SK-N-SH (cell line): ENCODE measurements around the gene VSTM1. TPM values are rescaled to one million over a fixed set of nuclear protein-coding genes. Genes with fewer than 3 reads are reported as not detected.

Experiments used
- CTCF ChIA-PET: fragments of 300-600, 350-600 bp; formaldehyde crosslinking; extraction: SDS; loops from one replicate; lab custom pipeline; 2021; lab: Yijun Ruan, JAX
- POLR2A ChIA-PET: fragments of 350-600 bp; sonication (Branson Sonifier 250); formaldehyde crosslinking; extraction: SDS; loops from one replicate; lab custom pipeline; 2020; ENCODE audit warnings: antibody characterized with exemption, inconsistent platforms; lab: Yijun Ruan, JAX
- DNase-seq: peaks from one replicate; pipeline ENCODE4 v3.0.0; 2012
- H2AFZ ChIP-seq: fragments of 200-600 bp; sonication (generic); 2 replicates; pipeline ENCODE4 v1.8.1; 2016; ENCODE audit warnings: antibody characterized with exemption, mild to moderate bottlenecking, low read depth
- H3F3A ChIP-seq: fragments of 200-600 bp; sonication (generic); replicated peaks from 2 replicates; pipeline ENCODE3; 2016; ENCODE audit warnings: antibody characterized with exemption, mild to moderate bottlenecking; ENCODE audit not compliant: insufficient read depth
- H3K27ac ChIP-seq, 2 experiments: fragments of 200-500 bp in 1 of 2; fragments of 200-600 bp in 1 of 2; sonication (Bioruptor generic) in 1 of 2; sonication (generic), shearing (Covaris generic) in 1 of 2; 2 replicates each; pipeline versions ENCODE4 v1.5.1 to v1.6.1; 2014 to 2016; ENCODE audit warnings: low read depth in 2 of 2, inconsistent platforms in 1 of 2, low read length in 1 of 2, mild to moderate bottlenecking in 1 of 2, mixed read lengths in 1 of 2
- H3K27me3 ChIP-seq: fragments of 200-600 bp; sonication (generic), shearing (Covaris generic); 2 replicates; pipeline ENCODE4 v1.6.1; 2016; ENCODE audit warnings: mixed run types; ENCODE audit not compliant: insufficient read depth
- H3K36me3 ChIP-seq, 2 experiments: fragments of 200-500 bp in 1 of 2; fragments of 200-600 bp in 1 of 2; sonication (Bioruptor generic) in 1 of 2; sonication (generic) in 1 of 2; replicated peaks in 1 of 2; 2 replicates each; pipeline versions ENCODE3 to v1.5.1; 2014 to 2016; ENCODE audit warnings: low read length in 1 of 2, mild to moderate bottlenecking in 1 of 2; ENCODE audit not compliant: insufficient read depth in 2 of 2, control insufficient read depth in 1 of 2
- H3K4me1 ChIP-seq, 2 experiments: fragments of 200-500 bp in 1 of 2; fragments of 200-600 bp in 1 of 2; sonication (Bioruptor generic) in 1 of 2; sonication (generic), shearing (Covaris generic) in 1 of 2; 2 replicates each; pipeline versions ENCODE4 v1.5.1 to v1.6.1; 2014 to 2016; ENCODE audit warnings: low read depth in 1 of 2, low read length in 1 of 2, mixed run types in 1 of 2; ENCODE audit not compliant: insufficient read depth in 2 of 2, control insufficient read depth in 1 of 2
- H3K4me2 ChIP-seq: fragments of 200-600 bp; sonication (generic), shearing (Covaris generic); 2 replicates; pipeline ENCODE4 v1.6.1; 2017; ENCODE audit warnings: mixed run types
- H3K4me3 ChIP-seq, 2 experiments: fragments of 200-500 bp in 1 of 2; fragments of 200-600 bp in 1 of 2; sonication (Bioruptor generic) in 1 of 2; sonication (generic), shearing (Covaris generic) in 1 of 2; 2 replicates each; pipeline versions ENCODE4 v1.5.1 to v1.8.1; 2014 to 2016; ENCODE audit warnings: low read depth in 2 of 2, inconsistent platforms in 1 of 2, low read length in 1 of 2, mild to moderate bottlenecking in 1 of 2, mixed read lengths in 1 of 2, moderate library complexity in 1 of 2
- H3K79me2 ChIP-seq: fragments of 200-600 bp; sonication (generic); 2 replicates; pipeline ENCODE4 v1.8.1; 2017; ENCODE audit warnings: mild to moderate bottlenecking; ENCODE audit not compliant: insufficient read depth
- H3K9ac ChIP-seq: fragments of 200-600 bp; sonication (generic); 2 replicates; pipeline ENCODE4 v1.6.1; 2017; ENCODE audit warnings: mixed run types
- H3K9me2 ChIP-seq: fragments of 200-600 bp; sonication (generic); 2 replicates; pipeline ENCODE4 v1.6.1; 2017; ENCODE audit warnings: mixed run types
- H3K9me3 ChIP-seq: fragments of 200-600 bp; sonication (generic); 2 replicates; pipeline ENCODE4 v1.6.1; 2017; ENCODE audit warnings: mixed run types, mild to moderate bottlenecking, moderate library complexity
- H4K20me1 ChIP-seq: fragments of 200-600 bp; sonication (generic); 2 replicates; pipeline ENCODE4 v1.6.1; 2017; ENCODE audit warnings: mild to moderate bottlenecking, mixed run types; ENCODE audit not compliant: insufficient read depth
- CHD2 ChIP-seq: fragments of 150-350 bp; IDR thresholded peaks from 2 replicates; pipeline ENCODE4 v1.6.1; 2018; ENCODE audit warnings: low read length; ENCODE audit not compliant: partially characterized antibody
- FOSL2 ChIP-seq: IDR thresholded peaks from 2 replicates; pipeline ENCODE4 v1.4.0; 2012; ENCODE audit warnings: low read depth, mild to moderate bottlenecking, moderate library complexity, borderline replicate concordance
- FOXJ3 ChIP-seq: sonication (generic); formaldehyde crosslinking; IDR thresholded peaks from 2 replicates; pipeline ENCODE4 v1.5.1; 2020; ENCODE audit warnings: mild to moderate bottlenecking, missing genetic modification reagents
- GABPA ChIP-seq: IDR thresholded peaks from 2 replicates; pipeline ENCODE4 v1.4.0; 2012; ENCODE audit warnings: low read depth, mild to moderate bottlenecking
- GATA2 ChIP-seq: sonication (generic); formaldehyde crosslinking; IDR thresholded peaks from 2 replicates; pipeline ENCODE4 v1.5.0; 2020; ENCODE audit warnings: mild to moderate bottlenecking, missing genetic modification reagents
- MEF2A ChIP-seq: IDR thresholded peaks from 2 replicates; pipeline ENCODE4 v1.4.0; 2012; ENCODE audit warnings: low read depth, borderline replicate concordance
- MXI1 ChIP-seq: IDR thresholded peaks from 2 replicates; pipeline ENCODE4 v1.6.1; 2012; ENCODE audit warnings: mild to moderate bottlenecking, low read depth, low read length, improper control_type of control experiment
- NRF1 ChIP-seq: IDR thresholded peaks from 2 replicates; pipeline ENCODE4 v1.6.1; 2012; ENCODE audit warnings: low read depth, mild to moderate bottlenecking, low read length
- RCOR1 ChIP-seq: fragments of 150-350 bp; IDR thresholded peaks from 2 replicates; pipeline ENCODE4 v1.6.1; 2017; ENCODE audit warnings: antibody characterized with exemption, low read length
- RXRA ChIP-seq: IDR thresholded peaks from 2 replicates; pipeline ENCODE4 v1.4.0; 2012; ENCODE audit warnings: low read depth, mild to moderate bottlenecking, borderline replicate concordance
- SIN3A ChIP-seq: IDR thresholded peaks from 2 replicates; pipeline ENCODE4 v1.6.1; 2012; ENCODE audit warnings: low read depth, mild to moderate bottlenecking, low read length, moderate library complexity, borderline replicate concordance
- TAF1 ChIP-seq: IDR thresholded peaks from 2 replicates; pipeline ENCODE4 v1.6.1; 2012; ENCODE audit warnings: low read depth, mild to moderate bottlenecking, low read length, moderate library complexity, borderline replicate concordance
- TCF12 ChIP-seq: IDR thresholded peaks from 2 replicates; pipeline ENCODE4 v1.4.0; 2012
- TEAD4 ChIP-seq: IDR thresholded peaks from 2 replicates; pipeline ENCODE4 v1.4.0; 2012; ENCODE audit warnings: mild to moderate bottlenecking, borderline replicate concordance; ENCODE audit not compliant: insufficient read depth
- YY1 ChIP-seq: IDR thresholded peaks from 2 replicates; pipeline ENCODE4 v1.4.0; 2012; ENCODE audit warnings: low read depth, mild to moderate bottlenecking
- WGBS: methylation state at CpG from one replicate; pipeline ENCODE4 v1.1.6; 2017; ENCODE audit warnings: low lambda C conversion rate; 5-methylcytosine and 5-hydroxymethylcytosine counted together
- polyA plus RNA-seq, 3 experiments: library from polyadenylated mRNA; depleted of rRNA; stranded (reverse); fragments of >200 nt; gene quantifications; 2 replicates each; pipeline ENCODE4 v1.2.3, GENCODE V29; 2012
- TF ChIP-seq, protein P1 (sequence below): IDR thresholded peaks from 2 replicates; pipeline ENCODE4 v1.4.0; 2012; ENCODE audit warnings: low read depth, borderline replicate concordance
- TF ChIP-seq, protein P2 (sequence below): IDR thresholded peaks from 2 replicates; pipeline ENCODE4 v1.4.0; 2012; ENCODE audit warnings: low read depth
- TF ChIP-seq, protein P3 (sequence below): fragments of 200-600 bp; sonication (generic); IDR thresholded peaks from 2 replicates; pipeline ENCODE4 v1.6.1; 2017; ENCODE audit warnings: antibody characterized with exemption, mild to moderate bottlenecking, moderate library complexity
- TF ChIP-seq, protein P4 (sequence below): IDR thresholded peaks from 2 replicates; pipeline ENCODE4; 2012
- TF ChIP-seq, protein P5 (sequence below): fragments of 150-350 bp; IDR thresholded peaks from 2 replicates; pipeline ENCODE4 v1.6.1; 2017; ENCODE audit warnings: antibody characterized with exemption, low read length, low read depth, borderline replicate concordance

Gene VSTM1
- polyA plus RNA-seq, 1 of the 3 experiments (the other 2 are of a cell fraction) = 0.10 TPM

DNA sequence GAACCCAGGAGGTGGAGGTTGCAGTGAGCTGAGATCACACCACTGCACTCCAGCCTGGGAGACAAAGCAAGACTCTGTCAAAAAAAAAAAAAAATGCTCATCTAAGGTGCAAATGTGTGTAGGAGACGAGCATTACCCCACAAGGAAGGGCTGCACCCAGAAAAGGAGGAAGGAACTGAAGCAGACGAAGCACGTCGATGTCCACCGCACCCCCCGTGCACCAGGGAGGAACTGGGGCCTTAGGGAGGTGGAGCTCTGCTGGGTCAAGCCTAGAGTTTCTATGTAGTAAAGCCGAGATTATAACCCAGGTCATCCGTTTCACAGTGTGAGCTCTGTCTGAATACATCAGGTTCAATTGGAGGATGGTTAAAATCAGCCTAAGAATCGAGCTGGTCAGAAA, 1.1 kb downstream of the VSTM1 start (continued):
- TF ChIP-seq, protein P1, sequence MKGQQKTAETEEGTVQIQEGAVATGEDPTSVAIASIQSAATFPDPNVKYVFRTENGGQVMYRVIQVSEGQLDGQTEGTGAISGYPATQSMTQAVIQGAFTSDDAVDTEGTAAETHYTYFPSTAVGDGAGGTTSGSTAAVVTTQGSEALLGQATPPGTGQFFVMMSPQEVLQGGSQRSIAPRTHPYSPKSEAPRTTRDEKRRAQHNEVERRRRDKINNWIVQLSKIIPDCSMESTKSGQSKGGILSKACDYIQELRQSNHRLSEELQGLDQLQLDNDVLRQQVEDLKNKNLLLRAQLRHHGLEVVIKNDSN = no peak
- TF ChIP-seq, all 33 proteins: peak for 0

DNA sequence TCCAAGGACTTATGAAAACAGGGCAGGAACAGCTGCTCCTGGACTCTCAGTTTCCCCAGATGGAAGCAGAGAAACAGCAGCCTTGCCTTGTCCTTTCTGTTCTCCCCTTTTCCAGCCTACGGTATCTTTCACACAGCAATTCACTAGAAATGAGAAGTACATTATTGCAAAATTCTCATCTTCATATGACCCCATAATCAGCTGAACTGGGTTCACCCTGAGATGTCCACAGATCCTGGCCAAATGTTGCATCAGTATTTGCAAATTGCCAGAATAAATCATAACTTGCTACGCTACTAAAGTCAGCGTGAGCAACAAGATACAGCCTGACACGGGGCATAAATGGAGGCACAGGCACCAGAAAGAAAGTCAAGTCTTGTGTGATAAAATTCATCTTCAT, 16.1 kb downstream of the VSTM1 start:
- TF ChIP-seq, protein P1 = no peak
- no peak for TF ChIP-seq CHD2
- no peak for TF ChIP-seq YY1
- no peak for TF ChIP-seq MXI1
- TF ChIP-seq TCF12 = no peak
- TF ChIP-seq, protein P2, sequence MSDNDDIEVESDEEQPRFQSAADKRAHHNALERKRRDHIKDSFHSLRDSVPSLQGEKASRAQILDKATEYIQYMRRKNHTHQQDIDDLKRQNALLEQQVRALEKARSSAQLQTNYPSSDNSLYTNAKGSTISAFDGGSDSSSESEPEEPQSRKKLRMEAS = no peak
- no peak for TF ChIP-seq FOXJ3
- TF ChIP-seq MEF2A = no peak
- TF ChIP-seq, protein P3, sequence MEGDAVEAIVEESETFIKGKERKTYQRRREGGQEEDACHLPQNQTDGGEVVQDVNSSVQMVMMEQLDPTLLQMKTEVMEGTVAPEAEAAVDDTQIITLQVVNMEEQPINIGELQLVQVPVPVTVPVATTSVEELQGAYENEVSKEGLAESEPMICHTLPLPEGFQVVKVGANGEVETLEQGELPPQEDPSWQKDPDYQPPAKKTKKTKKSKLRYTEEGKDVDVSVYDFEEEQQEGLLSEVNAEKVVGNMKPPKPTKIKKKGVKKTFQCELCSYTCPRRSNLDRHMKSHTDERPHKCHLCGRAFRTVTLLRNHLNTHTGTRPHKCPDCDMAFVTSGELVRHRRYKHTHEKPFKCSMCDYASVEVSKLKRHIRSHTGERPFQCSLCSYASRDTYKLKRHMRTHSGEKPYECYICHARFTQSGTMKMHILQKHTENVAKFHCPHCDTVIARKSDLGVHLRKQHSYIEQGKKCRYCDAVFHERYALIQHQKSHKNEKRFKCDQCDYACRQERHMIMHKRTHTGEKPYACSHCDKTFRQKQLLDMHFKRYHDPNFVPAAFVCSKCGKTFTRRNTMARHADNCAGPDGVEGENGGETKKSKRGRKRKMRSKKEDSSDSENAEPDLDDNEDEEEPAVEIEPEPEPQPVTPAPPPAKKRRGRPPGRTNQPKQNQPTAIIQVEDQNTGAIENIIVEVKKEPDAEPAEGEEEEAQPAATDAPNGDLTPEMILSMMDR = no peak
- no peak for TF ChIP-seq SIN3A
- no peak for TF ChIP-seq NRF1
- no peak for TF ChIP-seq RXRA
- no peak for TF ChIP-seq GABPA
- no peaks in the 10 kb centered on the region for H3K9me2 ChIP-seq
- no peaks in the 10 kb centered on the region for H3K79me2 ChIP-seq
- H3K4me3 ChIP-seq = no peak overlapping the region
- POLR2A ChIA-PET = no interaction called here
- WGBS = 15% methylated on average over 4 of the region's 4 CpGs
- DNase-seq = no peak
- no peaks in the 10 kb centered on the region for H3F3A ChIP-seq
- no peaks in the 10 kb centered on the region for H3K9me3 ChIP-seq
- H3K27ac ChIP-seq = no peak overlapping the region
- H3K4me1 ChIP-seq = no peaks in the 10 kb centered on the region
- H3K27me3 ChIP-seq = peaks cover 56% of the 10 kb centered on the region; the same call in 1 of the 2 replicates
- H3K4me2 ChIP-seq = no peak overlapping the region
- no peak overlapping the region for H2AFZ ChIP-seq
- CTCF ChIA-PET = interaction anchor here (1.0 to 1.5 kb wide), 2 partner anchors 18 to 205 kb away, joined by 3 to 7 read pairs; no protein-coding TSS in a partner anchor
- H3K9ac ChIP-seq = no peak overlapping the region
- H4K20me1 ChIP-seq = no peaks in the 10 kb centered on the region
- no peaks in the 10 kb centered on the region for H3K36me3 ChIP-seq

DNA sequence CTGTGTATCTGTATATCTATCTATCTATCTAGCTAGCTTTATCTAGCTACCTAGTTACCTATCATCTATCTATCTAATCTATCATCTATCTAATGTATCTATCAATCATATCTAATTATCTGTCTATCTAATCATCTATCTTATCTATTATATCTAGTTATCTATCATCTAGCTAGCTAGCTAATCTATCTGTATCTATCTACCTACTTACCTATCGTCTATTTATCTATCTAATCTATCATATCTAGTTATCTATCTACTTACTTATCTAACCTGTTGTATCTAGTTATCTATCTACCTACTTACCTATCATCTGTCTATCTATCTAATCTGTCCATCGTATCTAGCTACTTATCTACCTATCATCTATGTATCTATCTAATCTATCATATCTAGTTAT, 17.9 kb downstream of the VSTM1 start:
- H3K4me2 ChIP-seq = no peak overlapping the region
- no peaks in the 10 kb centered on the region for H3K4me1 ChIP-seq
- no peaks in the 10 kb centered on the region for H4K20me1 ChIP-seq
- POLR2A ChIA-PET = no interaction called here
- 6% methylated on average over 2 of the region's 2 CpGs for WGBS
- H3F3A ChIP-seq = no peaks in the 10 kb centered on the region
- H3K36me3 ChIP-seq = no peaks in the 10 kb centered on the region
- no peak overlapping the region for H3K27ac ChIP-seq
- H3K27me3 ChIP-seq = peaks cover 46% of the 10 kb centered on the region; the same call in 1 of the 2 replicates
- no peak overlapping the region for H3K4me3 ChIP-seq
- H3K9ac ChIP-seq = no peak overlapping the region
- H3K9me2 ChIP-seq = no peaks in the 10 kb centered on the region
- H3K9me3 ChIP-seq = no peaks in the 10 kb centered on the region
- no peak overlapping the region for H2AFZ ChIP-seq
- no peak for DNase-seq
- CTCF ChIA-PET = interaction anchor here (1.4 kb wide), 1 partner anchor 22 kb away, joined by 10 read pairs; no protein-coding TSS in a partner anchor
- H3K79me2 ChIP-seq = no peaks in the 10 kb centered on the region
- TF ChIP-seq GATA2 (CRISPR knock-in tag) (no peak), FOSL2 (no peak), TCF12 (no peak), TEAD4 (no peak), RCOR1 (no peak), GABPA (no peak), TAF1 (no peak), MEF2A (no peak), MXI1 (no peak)
- TF ChIP-seq, protein P4, sequence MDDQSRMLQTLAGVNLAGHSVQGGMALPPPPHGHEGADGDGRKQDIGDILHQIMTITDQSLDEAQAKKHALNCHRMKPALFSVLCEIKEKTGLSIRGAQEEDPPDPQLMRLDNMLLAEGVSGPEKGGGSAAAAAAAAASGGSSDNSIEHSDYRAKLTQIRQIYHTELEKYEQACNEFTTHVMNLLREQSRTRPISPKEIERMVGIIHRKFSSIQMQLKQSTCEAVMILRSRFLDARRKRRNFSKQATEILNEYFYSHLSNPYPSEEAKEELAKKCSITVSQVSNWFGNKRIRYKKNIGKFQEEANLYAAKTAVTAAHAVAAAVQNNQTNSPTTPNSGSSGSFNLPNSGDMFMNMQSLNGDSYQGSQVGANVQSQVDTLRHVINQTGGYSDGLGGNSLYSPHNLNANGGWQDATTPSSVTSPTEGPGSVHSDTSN = no peak
- TF ChIP-seq, protein P5, sequence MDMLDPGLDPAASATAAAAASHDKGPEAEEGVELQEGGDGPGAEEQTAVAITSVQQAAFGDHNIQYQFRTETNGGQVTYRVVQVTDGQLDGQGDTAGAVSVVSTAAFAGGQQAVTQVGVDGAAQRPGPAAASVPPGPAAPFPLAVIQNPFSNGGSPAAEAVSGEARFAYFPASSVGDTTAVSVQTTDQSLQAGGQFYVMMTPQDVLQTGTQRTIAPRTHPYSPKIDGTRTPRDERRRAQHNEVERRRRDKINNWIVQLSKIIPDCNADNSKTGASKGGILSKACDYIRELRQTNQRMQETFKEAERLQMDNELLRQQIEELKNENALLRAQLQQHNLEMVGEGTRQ = no peak
